Measurements from ENCODE around the gene TRANK1. TPM values are rescaled to one million over a fixed set of nuclear protein-coding genes. Genes with fewer than 3 reads are reported as not detected.

The TRANK1 gene
- total RNA-seq, 1 experiment from 2014 or later = 10.5 TPM

DNA sequence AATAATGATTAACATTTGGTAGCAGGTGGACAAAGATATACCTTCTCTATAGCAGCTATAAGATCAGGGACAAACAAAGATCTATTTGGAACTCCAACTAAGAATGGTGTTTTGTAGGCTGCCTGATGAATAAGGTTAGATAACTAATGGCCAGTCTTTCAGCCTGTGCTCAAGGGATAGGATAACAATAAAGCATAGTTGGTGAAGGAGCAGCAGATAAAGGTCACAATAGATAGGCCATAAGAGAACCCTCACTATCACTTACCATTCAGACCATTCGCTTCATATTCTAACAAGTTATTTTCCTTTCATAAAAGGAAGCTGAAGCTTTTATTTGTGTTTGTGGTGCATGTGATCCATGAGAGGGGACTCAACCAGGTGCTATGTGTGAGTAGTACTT is 28.3 kb upstream of the TRANK1 start:
- CTCF ChIA-PET = interaction anchor here (0.9 to 1.3 kb wide), 3 partner anchors 15 to 20 kb away, joined by 3 to 4 read pairs (median 4); partner anchors contain the start of genes EPM2AIP1 and MLH1
- H3K36me3 Mint-ChIP-seq = 0 out of 2 replicates have a peak, but pooled peaks cover 3% of the 10 kb centered on the region
- no peak for TF ChIP-seq NR1H2 (CRISPR knock-in tag; IDR thresholded peaks at IDR 0.05)
- TF ChIP-seq, protein P1, sequence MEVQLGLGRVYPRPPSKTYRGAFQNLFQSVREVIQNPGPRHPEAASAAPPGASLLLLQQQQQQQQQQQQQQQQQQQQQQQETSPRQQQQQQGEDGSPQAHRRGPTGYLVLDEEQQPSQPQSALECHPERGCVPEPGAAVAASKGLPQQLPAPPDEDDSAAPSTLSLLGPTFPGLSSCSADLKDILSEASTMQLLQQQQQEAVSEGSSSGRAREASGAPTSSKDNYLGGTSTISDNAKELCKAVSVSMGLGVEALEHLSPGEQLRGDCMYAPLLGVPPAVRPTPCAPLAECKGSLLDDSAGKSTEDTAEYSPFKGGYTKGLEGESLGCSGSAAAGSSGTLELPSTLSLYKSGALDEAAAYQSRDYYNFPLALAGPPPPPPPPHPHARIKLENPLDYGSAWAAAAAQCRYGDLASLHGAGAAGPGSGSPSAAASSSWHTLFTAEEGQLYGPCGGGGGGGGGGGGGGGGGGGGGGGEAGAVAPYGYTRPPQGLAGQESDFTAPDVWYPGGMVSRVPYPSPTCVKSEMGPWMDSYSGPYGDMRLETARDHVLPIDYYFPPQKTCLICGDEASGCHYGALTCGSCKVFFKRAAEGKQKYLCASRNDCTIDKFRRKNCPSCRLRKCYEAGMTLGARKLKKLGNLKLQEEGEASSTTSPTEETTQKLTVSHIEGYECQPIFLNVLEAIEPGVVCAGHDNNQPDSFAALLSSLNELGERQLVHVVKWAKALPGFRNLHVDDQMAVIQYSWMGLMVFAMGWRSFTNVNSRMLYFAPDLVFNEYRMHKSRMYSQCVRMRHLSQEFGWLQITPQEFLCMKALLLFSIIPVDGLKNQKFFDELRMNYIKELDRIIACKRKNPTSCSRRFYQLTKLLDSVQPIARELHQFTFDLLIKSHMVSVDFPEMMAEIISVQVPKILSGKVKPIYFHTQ (CRISPR knock-in tag; IDR thresholded peaks at IDR 0.05) = no peak
- TF ChIP-seq, protein P2, sequence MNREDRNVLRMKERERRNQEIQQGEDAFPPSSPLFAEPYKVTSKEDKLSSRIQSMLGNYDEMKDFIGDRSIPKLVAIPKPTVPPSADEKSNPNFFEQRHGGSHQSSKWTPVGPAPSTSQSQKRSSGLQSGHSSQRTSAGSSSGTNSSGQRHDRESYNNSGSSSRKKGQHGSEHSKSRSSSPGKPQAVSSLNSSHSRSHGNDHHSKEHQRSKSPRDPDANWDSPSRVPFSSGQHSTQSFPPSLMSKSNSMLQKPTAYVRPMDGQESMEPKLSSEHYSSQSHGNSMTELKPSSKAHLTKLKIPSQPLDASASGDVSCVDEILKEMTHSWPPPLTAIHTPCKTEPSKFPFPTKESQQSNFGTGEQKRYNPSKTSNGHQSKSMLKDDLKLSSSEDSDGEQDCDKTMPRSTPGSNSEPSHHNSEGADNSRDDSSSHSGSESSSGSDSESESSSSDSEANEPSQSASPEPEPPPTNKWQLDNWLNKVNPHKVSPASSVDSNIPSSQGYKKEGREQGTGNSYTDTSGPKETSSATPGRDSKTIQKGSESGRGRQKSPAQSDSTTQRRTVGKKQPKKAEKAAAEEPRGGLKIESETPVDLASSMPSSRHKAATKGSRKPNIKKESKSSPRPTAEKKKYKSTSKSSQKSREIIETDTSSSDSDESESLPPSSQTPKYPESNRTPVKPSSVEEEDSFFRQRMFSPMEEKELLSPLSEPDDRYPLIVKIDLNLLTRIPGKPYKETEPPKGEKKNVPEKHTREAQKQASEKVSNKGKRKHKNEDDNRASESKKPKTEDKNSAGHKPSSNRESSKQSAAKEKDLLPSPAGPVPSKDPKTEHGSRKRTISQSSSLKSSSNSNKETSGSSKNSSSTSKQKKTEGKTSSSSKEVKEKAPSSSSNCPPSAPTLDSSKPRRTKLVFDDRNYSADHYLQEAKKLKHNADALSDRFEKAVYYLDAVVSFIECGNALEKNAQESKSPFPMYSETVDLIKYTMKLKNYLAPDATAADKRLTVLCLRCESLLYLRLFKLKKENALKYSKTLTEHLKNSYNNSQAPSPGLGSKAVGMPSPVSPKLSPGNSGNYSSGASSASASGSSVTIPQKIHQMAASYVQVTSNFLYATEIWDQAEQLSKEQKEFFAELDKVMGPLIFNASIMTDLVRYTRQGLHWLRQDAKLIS (CRISPR knock-in tag; IDR thresholded peaks at IDR 0.05; ENCODE audit: borderline replicate concordance) = no peak
- no peak for TF ChIP-seq ZNF263 (CRISPR knock-in tag; IDR thresholded peaks at IDR 0.05; ENCODE audit: low read depth)
- H3K27me3 Mint-ChIP-seq (ENCODE audit: low read depth) = no peaks in the 10 kb centered on the region
- H3K4me1 Mint-ChIP-seq = peaks cover 16% of the 10 kb centered on the region
- H3K27ac Mint-ChIP-seq = no peak overlapping the region
- ATAC-seq (no peak), DNase-seq (ENCODE audit: low spot score) (no peak)
- POLR2A ChIA-PET = interaction anchor here (1.7 kb wide), 1 partner anchor 19 kb away, joined by 8 read pairs; the partner anchor contains the start of genes EPM2AIP1 and MLH1
- H3K4me3 Mint-ChIP-seq = no peak overlapping the region
- H3K9me3 Mint-ChIP-seq = peaks cover 8% of the 10 kb centered on the region; the same call in 1 of the 2 replicates

DNA sequence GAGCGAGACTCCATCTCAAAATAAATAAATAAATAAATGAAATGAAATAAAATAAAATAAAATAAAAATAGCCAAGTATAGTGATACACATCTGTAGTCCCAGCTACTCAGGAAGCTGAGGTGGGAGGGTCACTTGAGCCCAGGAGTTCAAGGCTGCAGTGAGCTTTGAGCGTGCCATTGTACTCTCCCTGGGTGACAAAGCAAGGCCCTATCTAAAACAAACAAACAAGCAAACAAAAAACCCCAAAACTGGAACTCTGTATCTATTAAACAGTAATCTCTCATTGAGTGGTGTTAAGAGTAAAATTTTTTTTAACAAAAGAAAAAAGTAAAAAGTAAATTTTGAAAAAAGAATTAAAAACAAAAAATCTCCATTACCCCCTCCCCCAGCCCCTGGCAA is 27.3 kb upstream of the TRANK1 start:
- H3K4me3 Mint-ChIP-seq = no peak overlapping the region
- ATAC-seq = no peak
- H3K27me3 Mint-ChIP-seq (ENCODE audit: low read depth) = no peaks in the 10 kb centered on the region
- no peak overlapping the region for H3K27ac Mint-ChIP-seq
- peaks cover 16% of the 10 kb centered on the region for H3K4me1 Mint-ChIP-seq
- no peak for DNase-seq (ENCODE audit: low spot score)
- CTCF ChIA-PET = interaction anchor here (1.2 kb wide), 1 partner anchor 21 kb away, joined by 3 read pairs; the partner anchor contains the start of genes EPM2AIP1 and MLH1
- POLR2A ChIA-PET = no interaction called here
- H3K9me3 Mint-ChIP-seq = no peaks in the 10 kb centered on the region
- no peaks in the 10 kb centered on the region for H3K36me3 Mint-ChIP-seq
- TF ChIP-seq NR1H2 (CRISPR knock-in tag; IDR thresholded peaks at IDR 0.05) (no peak), ZNF138 (CRISPR knock-in tag; conservative IDR thresholded peaks at IDR 0.05) (no peak), MXD4 (CRISPR knock-in tag; IDR thresholded peaks at IDR 0.05; ENCODE audit: borderline replicate concordance) (no peak), JAZF1 (CRISPR knock-in tag; IDR thresholded peaks at IDR 0.05) (no peak), ESRRA (CRISPR knock-in tag; IDR thresholded peaks at IDR 0.05; ENCODE audit: borderline replicate concordance) (no peak), NFATC4 (CRISPR knock-in tag; IDR thresholded peaks at IDR 0.05) (no peak), ZNF263 (CRISPR knock-in tag; IDR thresholded peaks at IDR 0.05; ENCODE audit: low read depth) (no peak), GABPB1 (CRISPR knock-in tag; IDR thresholded peaks at IDR 0.05) (no peak), GRHL2 (CRISPR knock-in tag; IDR thresholded peaks at IDR 0.05; ENCODE audit: insufficient replicate concordance, severe bottlenecking) (no peak), ZNF219 (CRISPR knock-in tag; IDR thresholded peaks at IDR 0.05; ENCODE audit: borderline replicate concordance) (no peak), ZNF423 (CRISPR knock-in tag; IDR thresholded peaks at IDR 0.05) (no peak), TEAD4 (CRISPR knock-in tag; IDR thresholded peaks at IDR 0.05) (no peak)
- TF ChIP-seq, protein P3, sequence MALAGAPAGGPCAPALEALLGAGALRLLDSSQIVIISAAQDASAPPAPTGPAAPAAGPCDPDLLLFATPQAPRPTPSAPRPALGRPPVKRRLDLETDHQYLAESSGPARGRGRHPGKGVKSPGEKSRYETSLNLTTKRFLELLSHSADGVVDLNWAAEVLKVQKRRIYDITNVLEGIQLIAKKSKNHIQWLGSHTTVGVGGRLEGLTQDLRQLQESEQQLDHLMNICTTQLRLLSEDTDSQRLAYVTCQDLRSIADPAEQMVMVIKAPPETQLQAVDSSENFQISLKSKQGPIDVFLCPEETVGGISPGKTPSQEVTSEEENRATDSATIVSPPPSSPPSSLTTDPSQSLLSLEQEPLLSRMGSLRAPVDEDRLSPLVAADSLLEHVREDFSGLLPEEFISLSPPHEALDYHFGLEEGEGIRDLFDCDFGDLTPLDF (CRISPR knock-in tag; IDR thresholded peaks at IDR 0.05) = no peak
- TF ChIP-seq, protein P4, sequence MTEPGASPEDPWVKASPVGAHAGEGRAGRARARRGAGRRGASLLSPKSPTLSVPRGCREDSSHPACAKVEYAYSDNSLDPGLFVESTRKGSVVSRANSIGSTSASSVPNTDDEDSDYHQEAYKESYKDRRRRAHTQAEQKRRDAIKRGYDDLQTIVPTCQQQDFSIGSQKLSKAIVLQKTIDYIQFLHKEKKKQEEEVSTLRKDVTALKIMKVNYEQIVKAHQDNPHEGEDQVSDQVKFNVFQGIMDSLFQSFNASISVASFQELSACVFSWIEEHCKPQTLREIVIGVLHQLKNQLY (CRISPR knock-in tag; IDR thresholded peaks at IDR 0.05) = no peak

Data from WTC11 (cell line).